ENCODE results near the gene EIF3A. TPM values are rescaled to one million over a fixed set of nuclear protein-coding genes. Genes with fewer than 3 reads are reported as not detected.

Gene EIF3A
- total RNA-seq, 4 donors from 2014 or later: 105 to 138 (median 121) TPM

DNA sequence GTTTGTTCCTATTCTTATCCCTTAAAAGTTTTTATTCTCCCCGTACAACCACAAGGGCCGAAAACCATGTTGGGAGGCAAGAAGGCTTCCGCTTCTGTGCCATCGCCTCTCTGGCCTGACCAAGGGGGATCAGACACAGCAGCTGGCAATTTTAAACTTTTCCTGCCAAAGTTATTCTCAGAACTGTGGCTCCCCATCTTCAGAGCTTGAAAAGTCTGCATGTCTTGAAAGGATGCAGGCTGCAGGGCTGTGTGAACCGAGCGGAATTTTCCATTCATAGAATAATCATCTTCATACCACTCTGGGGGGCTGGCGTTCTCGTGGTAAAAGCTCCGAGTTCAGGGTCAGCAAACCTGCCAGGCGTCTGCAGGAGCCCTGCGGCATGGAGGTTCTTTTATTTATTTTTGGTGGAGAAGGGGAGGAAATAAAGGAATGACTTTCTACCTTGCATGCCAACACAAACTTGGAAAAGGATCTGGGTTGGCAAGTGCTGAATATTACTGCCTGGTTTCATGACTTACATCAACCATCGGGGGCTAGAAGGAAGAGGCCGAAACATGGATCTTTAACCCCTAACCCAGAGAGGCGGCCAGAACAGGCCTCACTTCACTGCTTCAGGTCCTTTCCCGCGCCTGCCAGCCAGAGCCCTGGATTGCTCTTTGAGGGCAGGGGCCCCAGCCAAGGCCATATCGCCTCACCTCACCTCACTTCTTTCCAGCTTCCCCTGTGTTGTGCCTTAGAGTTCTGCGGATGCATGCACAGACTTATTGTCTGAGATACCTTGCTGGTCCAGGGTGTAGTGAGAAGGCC is 54.1 kb downstream of the EIF3A start:
- H3K4me3 ChIP-seq (ENCODE audit: low read depth, poor library complexity, severe bottlenecking): no peak overlapping the region
- DNase-seq (ENCODE audit: low spot score in 2 of 2): no peak
- WGBS, 2 donors: 70 to 72% methylated on average over 18 of the region's 18 CpGs
- intact Hi-C loops (cut with DNase I; ENCODE audit: low total_unique reads): no loop called here
- TF ChIP-seq, protein P1, sequence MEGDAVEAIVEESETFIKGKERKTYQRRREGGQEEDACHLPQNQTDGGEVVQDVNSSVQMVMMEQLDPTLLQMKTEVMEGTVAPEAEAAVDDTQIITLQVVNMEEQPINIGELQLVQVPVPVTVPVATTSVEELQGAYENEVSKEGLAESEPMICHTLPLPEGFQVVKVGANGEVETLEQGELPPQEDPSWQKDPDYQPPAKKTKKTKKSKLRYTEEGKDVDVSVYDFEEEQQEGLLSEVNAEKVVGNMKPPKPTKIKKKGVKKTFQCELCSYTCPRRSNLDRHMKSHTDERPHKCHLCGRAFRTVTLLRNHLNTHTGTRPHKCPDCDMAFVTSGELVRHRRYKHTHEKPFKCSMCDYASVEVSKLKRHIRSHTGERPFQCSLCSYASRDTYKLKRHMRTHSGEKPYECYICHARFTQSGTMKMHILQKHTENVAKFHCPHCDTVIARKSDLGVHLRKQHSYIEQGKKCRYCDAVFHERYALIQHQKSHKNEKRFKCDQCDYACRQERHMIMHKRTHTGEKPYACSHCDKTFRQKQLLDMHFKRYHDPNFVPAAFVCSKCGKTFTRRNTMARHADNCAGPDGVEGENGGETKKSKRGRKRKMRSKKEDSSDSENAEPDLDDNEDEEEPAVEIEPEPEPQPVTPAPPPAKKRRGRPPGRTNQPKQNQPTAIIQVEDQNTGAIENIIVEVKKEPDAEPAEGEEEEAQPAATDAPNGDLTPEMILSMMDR (IDR thresholded peaks at IDR 0.05): no peak
- no peak for TF ChIP-seq POLR2A (IDR thresholded peaks at IDR 0.05)

DNA sequence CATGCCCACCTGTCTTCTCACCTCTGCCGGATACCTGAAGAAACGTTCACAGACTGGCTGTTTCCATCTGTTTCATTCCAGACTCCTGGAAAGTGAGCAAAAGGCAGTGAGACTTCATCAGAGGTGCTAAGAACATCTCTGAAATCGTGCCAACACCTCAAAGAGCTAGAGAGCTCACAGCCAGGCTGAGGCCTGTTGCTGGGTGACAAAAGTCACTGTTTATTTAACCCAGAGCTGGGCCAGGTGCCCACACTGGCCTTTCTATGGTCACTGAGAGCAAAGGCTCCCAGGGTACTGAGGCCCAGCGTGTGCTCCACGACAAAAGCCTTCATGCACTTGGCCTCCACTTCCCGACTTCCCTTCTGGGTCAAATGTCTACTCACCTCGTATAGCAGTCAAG is 54.8 kb downstream of the EIF3A start:
- no peak overlapping the region for H3K4me3 ChIP-seq (ENCODE audit: low read depth, poor library complexity, severe bottlenecking)
- TF ChIP-seq, protein P1 (IDR thresholded peaks at IDR 0.05): no peak
- TF ChIP-seq POLR2A (IDR thresholded peaks at IDR 0.05): no peak
- intact Hi-C loops (cut with DNase I; ENCODE audit: low total_unique reads): no loop called here
- DNase-seq (ENCODE audit: low spot score in 2 of 2): no peak
- 69 to 74% methylated on average over 7 of the region's 7 CpGs for WGBS, 2 donors

DNA sequence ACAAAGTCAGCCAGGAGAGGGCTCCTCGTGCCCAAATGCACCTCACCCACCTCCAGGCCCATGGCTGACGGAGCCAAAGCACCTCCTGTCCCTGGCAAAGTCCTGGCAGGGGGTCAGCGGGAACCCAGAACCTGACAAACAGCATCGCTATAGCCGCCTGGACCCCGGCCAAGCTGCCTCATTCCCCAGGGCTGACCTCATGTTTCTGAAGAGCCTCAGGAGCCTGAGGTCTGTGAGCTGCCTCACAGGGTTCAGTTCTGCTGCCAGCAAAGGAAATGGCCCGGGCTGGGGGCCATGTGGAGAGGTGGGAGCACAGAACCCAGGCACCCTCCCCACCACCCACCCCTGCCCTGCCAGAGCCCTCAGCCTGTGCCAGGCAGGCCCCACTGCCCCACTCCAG is 55.3 kb downstream of the EIF3A start:
- intact Hi-C loops (cut with DNase I; ENCODE audit: low total_unique reads): no loop called here
- TF ChIP-seq, protein P1 (IDR thresholded peaks at IDR 0.05): no peak
- TF ChIP-seq POLR2A (IDR thresholded peaks at IDR 0.05): no peak
- no peak overlapping the region for H3K4me3 ChIP-seq (ENCODE audit: low read depth, poor library complexity, severe bottlenecking)
- WGBS, 2 donors: 41 to 71% methylated on average over 5 to 6 of the region's 7 CpGs
- DNase-seq (ENCODE audit: low spot score in 2 of 2): no peak

DNA sequence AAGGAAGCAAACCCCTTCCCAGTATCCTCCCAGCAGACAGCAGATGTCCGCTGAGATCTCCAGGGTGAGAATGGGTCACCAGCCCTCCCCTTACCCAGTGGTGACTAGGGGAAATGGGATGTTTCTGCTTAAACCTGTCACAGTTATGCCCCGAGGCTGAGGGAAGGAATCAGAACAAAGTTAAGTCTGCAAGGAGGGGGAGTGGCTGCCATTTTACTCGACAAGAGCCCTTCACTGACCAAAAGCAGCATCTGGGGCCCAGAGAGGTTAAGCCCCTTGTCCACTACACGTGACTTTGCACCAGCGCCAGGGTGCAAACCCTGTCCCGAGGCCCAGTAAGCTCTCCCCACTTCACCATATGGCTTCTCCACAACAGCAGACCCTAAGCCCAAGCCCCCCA is 55.7 kb downstream of the EIF3A start:
- 67 to 71% methylated on average over 6 of the region's 6 CpGs for WGBS, 2 donors
- no peak overlapping the region for H3K4me3 ChIP-seq (ENCODE audit: low read depth, poor library complexity, severe bottlenecking)
- intact Hi-C loops (cut with DNase I; ENCODE audit: low total_unique reads): no loop called here
- TF ChIP-seq POLR2A (IDR thresholded peaks at IDR 0.05): no peak
- TF ChIP-seq, protein P1 (IDR thresholded peaks at IDR 0.05): no peak
- peak in 1 of 2 donors; percentile 48 for DNase-seq (ENCODE audit: low spot score in 2 of 2)

DNA sequence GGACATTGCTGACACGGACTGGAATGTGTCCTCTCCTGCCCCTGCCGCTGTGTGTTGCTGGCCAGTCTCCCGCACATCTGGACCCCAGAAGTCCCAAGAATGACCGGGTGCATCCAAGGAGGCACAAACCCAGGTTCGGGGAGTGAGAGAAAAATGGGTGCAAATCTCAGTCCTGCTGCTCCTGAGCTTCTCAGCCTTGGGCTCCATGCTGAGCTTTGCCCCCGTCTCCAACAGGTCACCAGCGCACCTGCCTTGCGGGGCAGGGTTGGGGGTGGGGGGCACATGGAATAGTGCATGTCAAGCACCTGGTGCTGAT is 57.1 kb downstream of the EIF3A start:
- DNase-seq (ENCODE audit: low spot score in 2 of 2): no peak
- intact Hi-C loops (cut with DNase I; ENCODE audit: low total_unique reads): no loop called here
- TF ChIP-seq, protein P1 (IDR thresholded peaks at IDR 0.05): no peak
- WGBS, 2 donors: 46 to 79% methylated on average over 8 of the region's 8 CpGs
- H3K4me3 ChIP-seq (ENCODE audit: low read depth, poor library complexity, severe bottlenecking): no peak overlapping the region
